GM12878 (cell line): Measurements from ENCODE around the gene IQGAP1. TPM values are rescaled to one million over a fixed set of nuclear protein-coding genes. Genes with fewer than 3 reads are reported as not detected.

Experiments
- ATAC-seq: fragments of 200-7000 bp; cut with Tn5 transposase; 3 replicates; pipeline ENCODE4 v1.9.1; 2020; ENCODE audit warnings: mild to moderate bottlenecking, moderate library complexity
- BruUV-seq: library from RNA; stranded (reverse); fragments of 400-500 nt; replicated peaks from 2 replicates; lab custom pipeline; 2021; lab: Mats Ljungman, UMichigan
- CTCF ChIA-PET: fragments of 300-600 bp; sonication (Branson Sonifier 250); formaldehyde crosslinking; extraction: SDS; loops from one replicate; lab custom pipeline; 2021; ENCODE audit warnings: inconsistent platforms; lab: Yijun Ruan, JAX
- POLR2A ChIA-PET: fragments of 350-600 bp; formaldehyde crosslinking; extraction: SDS; loops from one replicate; lab custom pipeline; 2021; ENCODE audit warnings: inconsistent platforms; lab: Charles Lee
- RAD21 ChIA-PET: fragments of 300-600 bp; sonication (Branson Sonifier 250); formaldehyde crosslinking; loops from one replicate; lab custom pipeline; 2023; ENCODE audit warnings: antibody characterized with exemption; ENCODE audit not compliant: unreplicated experiment; lab: Charles Lee
- SMC1A ChIA-PET: fragments of 300-600 bp; sonication (Branson Sonifier 250); formaldehyde crosslinking; loops from one replicate; lab custom pipeline; 2023; ENCODE audit not compliant: unreplicated experiment, uncharacterized antibody; lab: Charles Lee
- DNase-seq: peaks from one replicate; pipeline ENCODE4 v3.0.0-alpha.2; 2011; ENCODE audit warnings: low read depth, low spot score
- FAIRE-seq: peaks from 3 replicates; lab custom pipeline; 2011; peaks lifted over from hg19 to GRCh38; lab: Jason Lieb, UNC
- H2AFZ ChIP-seq: 2 replicates; pipeline ENCODE4 v1.6.0; 2011; ENCODE audit warnings: low read depth, low read length, control low read depth; ENCODE audit not compliant: control insufficient read depth
- H3K27ac ChIP-seq: 2 replicates; pipeline ENCODE4 v1.5.1; 2011; ENCODE audit warnings: control low read depth; ENCODE audit not compliant: control insufficient read depth, insufficient read depth
- H3K27me3 ChIP-seq, 2 experiments: replicated peaks in 1 of 2; 2 replicates each; pipeline versions ENCODE4 v1.6.0 to v1.6.1; 2011; ENCODE audit warnings: low read length in 1 of 2; ENCODE audit not compliant: control insufficient read depth in 2 of 2, insufficient read depth in 2 of 2
- H3K36me3 ChIP-seq, 2 experiments: 2 replicates each; pipeline ENCODE4 v1.5.1; 2011; ENCODE audit warnings: low read length in 1 of 2; ENCODE audit not compliant: control insufficient read depth in 2 of 2, insufficient read depth in 2 of 2
- H3K4me1 ChIP-seq: 2 replicates; pipeline ENCODE4 v1.6.1; 2011; ENCODE audit warnings: mild to moderate bottlenecking, low read length, moderate library complexity, mixed read lengths; ENCODE audit not compliant: control insufficient read depth, insufficient read depth
- H3K4me2 ChIP-seq: 2 replicates; pipeline ENCODE4 v1.6.0; 2011; ENCODE audit warnings: control low read depth; ENCODE audit not compliant: control insufficient read depth, insufficient read depth
- H3K4me3 ChIP-seq: fragments of 200-600 bp; sonication (generic); 2 replicates; pipeline ENCODE4 v1.5.1; 2016
- H3K79me2 ChIP-seq: 2 replicates; pipeline ENCODE4 v1.6.0; 2011; ENCODE audit warnings: low read length; ENCODE audit not compliant: control insufficient read depth, insufficient read depth
- H3K9ac ChIP-seq: 2 replicates; pipeline ENCODE4 v1.8.0; 2011; ENCODE audit warnings: low read length, control low read depth, mixed read lengths; ENCODE audit not compliant: control insufficient read depth, insufficient read depth
- H3K9me3 ChIP-seq: replicated peaks from 3 replicates; pipeline ENCODE4 v1.5.1; 2011; ENCODE audit warnings: mild to moderate bottlenecking, low read length; ENCODE audit not compliant: control insufficient read depth, insufficient read depth
- H4K20me1 ChIP-seq: 2 replicates; pipeline ENCODE4 v1.6.0; 2011; ENCODE audit not compliant: control insufficient read depth, insufficient read depth
- BACH1 ChIP-seq: fragments of 450-650 bp; IDR thresholded peaks from 2 replicates; pipeline ENCODE4 v1.6.1; 2017; ENCODE audit warnings: mild to moderate bottlenecking, borderline replicate concordance
- CREM ChIP-seq: IDR thresholded peaks from 2 replicates; pipeline ENCODE4 v1.6.1; 2014; ENCODE audit warnings: antibody characterized with exemption, low read depth
- DPF2 ChIP-seq: fragments of 450-650 bp; IDR thresholded peaks from 2 replicates; pipeline ENCODE4 v1.6.1; 2017; ENCODE audit warnings: mild to moderate bottlenecking
- IKZF1 ChIP-seq: fragments of 450-650 bp; conservative IDR thresholded peaks from 2 replicates; pipeline ENCODE4 v1.6.1; 2017; ENCODE audit warnings: antibody characterized with exemption, mild to moderate bottlenecking
- KLF5 ChIP-seq: fragments of 450-650 bp; IDR thresholded peaks from 2 replicates; pipeline ENCODE4 v1.6.1; 2014; ENCODE audit warnings: mild to moderate bottlenecking; ENCODE audit not compliant: partially characterized antibody
- MTA3 ChIP-seq: IDR thresholded peaks from 2 replicates; pipeline ENCODE4 v1.6.1; 2012; ENCODE audit warnings: low read length, inconsistent platforms, borderline replicate concordance
- MYC ChIP-seq: IDR thresholded peaks from 2 replicates; pipeline ENCODE4 v1.6.1; 2011; ENCODE audit warnings: mild to moderate bottlenecking, low read length, moderate library complexity, inconsistent platforms; ENCODE audit not compliant: insufficient read depth, insufficient replicate concordance, insufficient read length, severe bottlenecking
- PBX3 ChIP-seq: IDR thresholded peaks from 2 replicates; pipeline ENCODE4 v1.6.1; 2011; ENCODE audit warnings: mild to moderate bottlenecking, low read depth, low read length, moderate library complexity; ENCODE audit not compliant: insufficient replicate concordance
- PML ChIP-seq: IDR thresholded peaks from 2 replicates; pipeline ENCODE4 v1.6.1; 2012; ENCODE audit warnings: low read length, inconsistent platforms
- POLR2A ChIP-seq: IDR thresholded peaks from 2 replicates; pipeline ENCODE4 v1.6.1; 2011; ENCODE audit warnings: low read depth, mild to moderate bottlenecking, low read length
- POLR2AphosphoS5 ChIP-seq: IDR thresholded peaks from 2 replicates; pipeline ENCODE4 v1.6.1; 2011; ENCODE audit warnings: mild to moderate bottlenecking, low read length, inconsistent platforms
- SKIL ChIP-seq: fragments of 450-650 bp; IDR thresholded peaks from 2 replicates; pipeline ENCODE4 v1.6.1; 2017; ENCODE audit warnings: mild to moderate bottlenecking, low read depth, inconsistent platforms; ENCODE audit not compliant: poor library complexity, severe bottlenecking
- SMAD1 ChIP-seq: fragments of 450-650 bp; IDR thresholded peaks from 2 replicates; pipeline ENCODE4 v1.6.1; 2018; ENCODE audit warnings: mild to moderate bottlenecking, low read depth; ENCODE audit not compliant: partially characterized antibody
- TCF3 ChIP-seq: IDR thresholded peaks from 2 replicates; pipeline ENCODE4 v1.6.1; 2012; ENCODE audit warnings: low read depth, mild to moderate bottlenecking, low read length, borderline replicate concordance; ENCODE audit not compliant: insufficient read depth
- TCF7 ChIP-seq: IDR thresholded peaks from 2 replicates; pipeline ENCODE4 v1.6.1; 2014; ENCODE audit warnings: antibody characterized with exemption, borderline replicate concordance
- ZBTB40 ChIP-seq: fragments of 450-650 bp; IDR thresholded peaks from 2 replicates; pipeline ENCODE4 v1.6.1; 2016; ENCODE audit warnings: mild to moderate bottlenecking, moderate library complexity, borderline replicate concordance
- WGBS: methylation state at CpG from one replicate; pipeline ENCODE4 v1.1.6; 2016; ENCODE audit warnings: low lambda C conversion rate; ENCODE audit not compliant: insufficient replicate concordance, insufficient coverage; ENCODE audit errors: missing lambda C conversion rate; 5-methylcytosine and 5-hydroxymethylcytosine counted together
- in situ Hi-C: fragments of 300-500 bp; cut with MboI; formaldehyde crosslinking; loops from 9 replicates; pipeline ENCODE4 v1.14.3; 2018; ENCODE audit warnings: mixed read lengths
- intact Hi-C: fragments of 100-400 bp; cut with micrococcal nuclease; formaldehyde crosslinking; loops from one replicate; pipeline ENCODE4 v1.14.2; 2022; ENCODE audit not compliant: unreplicated experiment
- polyA plus RNA-seq, 11 experiments: library from polyadenylated mRNA; depleted of rRNA in 4 of 11; unstranded in 6 of 11; stranded (reverse) in 5 of 11; fragments of >200 nt; fragmentation: Nextera tagmentation in 4 of 11; fragmentation: Illumina TruSeq in 1 of 11; extraction: Ambion mirVana in 4 of 11; extraction: Trizol in 1 of 11; gene quantifications; 1 replicate in 1 of 11; 2 replicates in 10 of 11; pipeline versions ENCODE4 v1.2.1 to v1.2.3, GENCODE V29; 2011 to 2016; ENCODE audit warnings: inconsistent platforms in 2 of 11, missing spikeins in 2 of 11, low read depth in 1 of 11
- total RNA-seq, 4 experiments: library from RNA; depleted of rRNA in 3 of 4; stranded (reverse); fragments of >200 nt in 3 of 4; fragmentation: Illumina TruSeq in 1 of 4; extraction: Trizol in 1 of 4; gene quantifications; 2 replicates each; pipeline versions ENCODE4 v1.2.1 to v1.2.3, GENCODE V29; 2013 to 2021

Gene IQGAP1
- total and polyA plus RNA-seq, 10 of the 15 experiments (the other 5 are each of a cell fraction or from before 2014, with no cell fraction given), result 65.2 to 250 (median 112) TPM

- ATAC-seq (peak; percentile 100), FAIRE-seq (peak; percentile 89), DNase-seq (peak; percentile 91)
- Histone ChIP-seq H3K79me2 (no peaks in the 10 kb centered on the region), H2AFZ (peak within 1 kb of the TSS; percentile 99), H4K20me1 (no peaks in the 10 kb centered on the region), H3K4me3 (peak within 1 kb of the TSS; percentile 79), H3K9me3 (no peaks in the 10 kb centered on the region), H3K4me1 (peaks cover 4% of the 10 kb centered on the region; the same call in 1 of the 2 replicates), H3K27ac (no peak within 1 kb of the TSS), H3K36me3 (no peaks in the 10 kb centered on the region), H3K9ac (peak within 1 kb of the TSS; percentile 65), H3K4me2 (peak within 1 kb of the TSS; percentile 98), H3K27me3 (no peaks in the 10 kb centered on the region)
- ChIA-PET POLR2A (interaction anchor here (0.5 to 1.4 kb wide), 4 partner anchors 8 to 167 kb away, joined by 3 to 4 read pairs (median 4); partner anchors contain the start of gene IQGAP1), RAD21 (interaction anchor here (0.6 to 1.2 kb wide), 3 partner anchors 23 to 531 kb away, joined by 3 to 5 read pairs (median 3); partner anchors contain the start of gene BLM), CTCF (interaction anchor here (0.6 to 1.6 kb wide), 5 partner anchors 10 to 252 kb away, joined by 3 to 7 read pairs (median 4); no protein-coding TSS in a partner anchor), SMC1A (interaction anchor here (1.3 kb wide), 1 partner anchor 98 kb away, joined by 3 read pairs; no protein-coding TSS in a partner anchor)
- WGBS, result under 1% methylated on average over 52 of the region's 53 CpGs
- BruUV-seq, result TSS peak; percentile 84
- intact Hi-C loops (no loop called here), in situ Hi-C loops (no loop called here)
- TF ChIP-seq SKIL, result no peak
- TF ChIP-seq POLR2AphosphoS5, result no peak
- no peak for TF ChIP-seq TCF7
- peak; percentile 90 for TF ChIP-seq DPF2
- peak; percentile 89 for TF ChIP-seq IKZF1
- no peak for TF ChIP-seq SMAD1
- 0 out of 2 replicates have a peak, but pooled peaks have one; percentile 63 for TF ChIP-seq BACH1
- no peak for TF ChIP-seq PML
- peak; percentile 89 for TF ChIP-seq ZBTB40
- TF ChIP-seq POLR2A, result peak; percentile 75
- no peak for TF ChIP-seq MYC
- peak; percentile 41; the same call in 1 of the 2 replicates for TF ChIP-seq CREM
- no peak for TF ChIP-seq MTA3
- peak; percentile 98 for TF ChIP-seq PBX3
- no peak for TF ChIP-seq KLF5
- TF ChIP-seq TCF3, result 0 out of 2 replicates have a peak, but pooled peaks have one; percentile 22
Observed at GRCh38 chr15:90352107-90352893, 35.7 kb upstream of the IQGAP1 start, which contains the start of gene ZNF774. ZNF774 (plus strand) TSS chr15:90352284; CDS start chr15:90354661, 2,377 bp downstream.
